NCI-H2171 treated with DMSO at 0.1 percent for 48 hours (cell line): ENCODE results near the gene CHCHD6.

Source experiments
- DNase-seq: peaks from one replicate; lab custom pipeline; 2025; lab: John Stamatoyannopoulos, UW

The CHCHD6 gene

GRCh38 chr3:126703512-126704493 is at the start of gene CHCHD6:
TSS of gene CHCHD6 (plus strand) at chr3:126704240. CDS start at chr3:126704313, 73 bp downstream.
- peak; percentile 96 for DNase-seq

GRCh38 chr3:126654571-126655383 is 49.3 kb upstream of the CHCHD6 start, which contains the start of gene TXNRD3:
TSS of gene TXNRD3 (minus strand) at chr3:126655124.
- DNase-seq: peak; percentile 78

GRCh38 chr3:126655887-126656286 is 48.2 kb upstream of the CHCHD6 start:
- no peak for DNase-seq

- no peak for DNase-seq
These were observed 47.5 kb upstream of the CHCHD6 start for GRCh38 chr3:126656371-126657134.

- DNase-seq: no peak
These were observed 46.1 kb upstream of the CHCHD6 start for GRCh38 chr3:126657901-126658300.

GRCh38 chr3:126658584-126658983 is 45.5 kb upstream of the CHCHD6 start:
- DNase-seq: no peak

- no peak for DNase-seq
These were observed 43.8 kb upstream of the CHCHD6 start for GRCh38 chr3:126659915-126660886.

- no peak for DNase-seq
These were observed 42.3 kb upstream of the CHCHD6 start for GRCh38 chr3:126661532-126662364.

GRCh38 chr3:126663257-126663656 is 40.8 kb upstream of the CHCHD6 start:
- DNase-seq: no peak

GRCh38 chr3:126663750-126664149 is 40.3 kb upstream of the CHCHD6 start:
- no peak for DNase-seq

GRCh38 chr3:126664591-126665214 is 39.3 kb upstream of the CHCHD6 start:
- no peak for DNase-seq

GRCh38 chr3:126665221-126665936 is 38.7 kb upstream of the CHCHD6 start:
- no peak for DNase-seq

- DNase-seq: no peak
These were observed 37.9 kb upstream of the CHCHD6 start for GRCh38 chr3:126665959-126666657.

GRCh38 chr3:126666658-126667528 is 37.1 kb upstream of the CHCHD6 start:
- no peak for DNase-seq

GRCh38 chr3:126667631-126668449 is 36.2 kb upstream of the CHCHD6 start:
- no peak for DNase-seq
